SHP77 treated with DMSO at 0.1 percent for 48 hours (cell line): ENCODE results near the gene GALNT10.

ENCODE experiments used
- DNase-seq: peaks from one replicate; lab custom pipeline; 2025; lab: John Stamatoyannopoulos, UW

GALNT10 gene

GRCh38 chr5:154324033-154324432 lies 133.5 kb downstream of the GALNT10 start:
- no peak for DNase-seq

GRCh38 chr5:154325566-154325965 lies 135.0 kb downstream of the GALNT10 start:
- DNase-seq, result no peak

- no peak for DNase-seq
These were observed 138.5 kb downstream of the GALNT10 start for GRCh38 chr5:154329062-154329461.

GRCh38 chr5:154329519-154330040 lies 139.0 kb downstream of the GALNT10 start:
- no peak for DNase-seq

GRCh38 chr5:154330097-154330667 lies 139.6 kb downstream of the GALNT10 start:
- no peak for DNase-seq

GRCh38 chr5:154331232-154331631 lies 140.7 kb downstream of the GALNT10 start:
- no peak for DNase-seq

- no peak for DNase-seq
These were observed 141.4 kb downstream of the GALNT10 start for GRCh38 chr5:154331924-154332323.

- no peak for DNase-seq
These were observed 141.9 kb downstream of the GALNT10 start for GRCh38 chr5:154332451-154332850.

- DNase-seq, result no peak
These were observed 142.5 kb downstream of the GALNT10 start for GRCh38 chr5:154333016-154333415.

- DNase-seq, result no peak
These were observed 144.0 kb downstream of the GALNT10 start for GRCh38 chr5:154334406-154335064.

- no peak for DNase-seq
These were observed 144.5 kb downstream of the GALNT10 start for GRCh38 chr5:154335065-154335448.

- DNase-seq, result no peak
These were observed 151.1 kb downstream of the GALNT10 start for GRCh38 chr5:154341620-154342019.

- DNase-seq, result no peak
These were observed 151.7 kb downstream of the GALNT10 start for GRCh38 chr5:154342211-154342610.

GRCh38 chr5:154342963-154343362 lies 152.4 kb downstream of the GALNT10 start:
- DNase-seq, result no peak

GRCh38 chr5:154344461-154344860 lies 153.9 kb downstream of the GALNT10 start:
- no peak for DNase-seq

GRCh38 chr5:154345255-154345952 lies 154.9 kb downstream of the GALNT10 start:
- DNase-seq, result no peak

GRCh38 chr5:154346427-154346826 lies 155.9 kb downstream of the GALNT10 start:
- DNase-seq, result no peak

GRCh38 chr5:154349626-154350264 lies 159.2 kb downstream of the GALNT10 start:
- DNase-seq, result no peak

GRCh38 chr5:154351141-154351540 lies 160.6 kb downstream of the GALNT10 start:
- DNase-seq, result no peak

GRCh38 chr5:154351566-154351965 lies 161.0 kb downstream of the GALNT10 start:
- DNase-seq, result no peak

GRCh38 chr5:154352960-154353548 lies 162.5 kb downstream of the GALNT10 start:
- DNase-seq, result no peak

GRCh38 chr5:154355129-154355611 lies 164.6 kb downstream of the GALNT10 start:
- DNase-seq, result no peak
